ENCODE data around the gene QKI.
"Not testable (repeated sequence)": the region's sequence is repeated elsewhere in the genome, so short reads cannot be mapped to it uniquely, and the experiment has no call there.

GRCh38 chr6:163385503-163385902 lies 29.0 kb upstream of the QKI start:
- not testable (repeated sequence) for TF ChIP-seq CTCF (IDR thresholded peaks at IDR 0.05 in 4 of 5, conservative IDR thresholded peaks at IDR 0.05 in 1 of 5); POLR2A (IDR thresholded peaks at IDR 0.05)

All from gastrocnemius medialis (tissue), 4 donors.